IPS-NIHi7 (cell line): Measurements from ENCODE around the gene CFAP70.

Experiments used
- DNase-seq: peaks from one replicate; pipeline ENCODE4 v3.0.0; 2012; ENCODE audit warnings: mixed read lengths; ENCODE audit errors: extremely low spot score

CFAP70 gene

GRCh38 chr10:73215749-73216148 is 142.9 kb downstream of the CFAP70 start:
- DNase-seq, result no peak

GRCh38 chr10:73211106-73211811 is 147.4 kb downstream of the CFAP70 start:
- DNase-seq, result no peak

GRCh38 chr10:73210395-73211105 is 148.1 kb downstream of the CFAP70 start:
- no peak for DNase-seq

GRCh38 chr10:73209705-73210104 is 149.0 kb downstream of the CFAP70 start:
- no peak for DNase-seq

GRCh38 chr10:73207883-73208282 is 150.8 kb downstream of the CFAP70 start:
- no peak for DNase-seq

GRCh38 chr10:73206385-73206784 is 152.3 kb downstream of the CFAP70 start:
- DNase-seq, result no peak

- no peak for DNase-seq
Observed at GRCh38 chr10:73205890-73206289, 152.8 kb downstream of the CFAP70 start.

GRCh38 chr10:73205081-73205480 is 153.6 kb downstream of the CFAP70 start:
- no peak for DNase-seq
